Karpas-422 (cell line): ENCODE measurements around the gene EPHA3. TPM values are rescaled to one million over a fixed set of nuclear protein-coding genes. Genes with fewer than 3 reads are reported as not detected.

ENCODE experiments used
- DNase-seq: peaks from one replicate; pipeline ENCODE4 v3.0.0-alpha.2; 2015
- H2AFZ ChIP-seq: fragments of 200-600 bp; sonication (generic); 2 replicates; pipeline ENCODE4 v1.6.1; 2014; ENCODE audit warnings: antibody characterized with exemption, low read length, mixed read lengths
- H3K27ac ChIP-seq: fragments of 200-600 bp; sonication (generic); 2 replicates; pipeline ENCODE4 v1.5.1; 2014; ENCODE audit warnings: mild to moderate bottlenecking, low read length, moderate library complexity
- H3K27me3 ChIP-seq: fragments of 200-600 bp; sonication (generic); 2 replicates; pipeline ENCODE4 v1.6.1; 2014; ENCODE audit warnings: low read length, mixed read lengths
- H3K36me3 ChIP-seq: fragments of 200-600 bp; sonication (generic); 2 replicates; pipeline ENCODE4 v1.6.1; 2014; ENCODE audit warnings: low read length, mixed read lengths; ENCODE audit not compliant: insufficient read depth
- H3K4me1 ChIP-seq: fragments of 200-600 bp; sonication (generic); 2 replicates; pipeline ENCODE4 v1.6.1; 2014; ENCODE audit warnings: mild to moderate bottlenecking, low read length, mixed read lengths
- H3K4me2 ChIP-seq: fragments of 200-600 bp; sonication (generic); 2 replicates; pipeline ENCODE4 v1.6.1; 2014; ENCODE audit warnings: low read length, low read depth, mild to moderate bottlenecking; ENCODE audit not compliant: poor library complexity, severe bottlenecking
- H3K4me3 ChIP-seq: fragments of 200-600 bp; sonication (generic); 2 replicates; pipeline ENCODE4 v1.5.1; 2014; ENCODE audit warnings: mild to moderate bottlenecking, antibody characterized with exemption, low read length, mixed read lengths
- H3K79me2 ChIP-seq: fragments of 200-600 bp; sonication (generic); 2 replicates; pipeline ENCODE4 v1.6.1; 2014; ENCODE audit warnings: mild to moderate bottlenecking, low read length, mixed read lengths
- H3K9ac ChIP-seq: fragments of 200-600 bp; sonication (generic); 2 replicates; pipeline ENCODE4 v1.6.0; 2014; ENCODE audit warnings: low read length
- H3K9me2 ChIP-seq: fragments of 200-600 bp; sonication (generic), shearing (Covaris generic); replicated peaks from 2 replicates; pipeline ENCODE4 v1.6.0; 2014; ENCODE audit warnings: mild to moderate bottlenecking, low read length, moderate library complexity; ENCODE audit not compliant: insufficient read depth
- H3K9me3 ChIP-seq: fragments of 300-700, 200-600 bp; sonication (generic); 2 replicates; pipeline ENCODE4 v1.6.1; 2014; ENCODE audit warnings: low read length, mixed read lengths
- H4K20me1 ChIP-seq: fragments of 200-600 bp; sonication (generic); 2 replicates; pipeline ENCODE4 v1.6.1; 2014; ENCODE audit warnings: mild to moderate bottlenecking, antibody characterized with exemption, low read length, low read depth; ENCODE audit not compliant: insufficient read depth
- total RNA-seq: library from RNA; depleted of rRNA; stranded (reverse); fragments of >200 nt; shearing (Covaris generic); gene quantifications from 2 replicates; pipeline ENCODE4 v1.2.3, GENCODE V29; 2014; ENCODE audit warnings: low replicate concordance

EPHA3 gene
- total RNA-seq, 1 experiment from 2014 or later, result not detected

- Histone ChIP-seq H3K9me3 (0 out of 2 replicates have a peak, but pooled peaks cover 5% of the 10 kb centered on the region), H3K4me2 (no peak overlapping the region), H3K36me3 (no peaks in the 10 kb centered on the region), H2AFZ (no peak overlapping the region), H3K27ac (no peak overlapping the region), H3K9me2 (no peaks in the 10 kb centered on the region), H3K4me3 (no peak overlapping the region), H3K9ac (no peak overlapping the region), H3K27me3 (no peaks in the 10 kb centered on the region), H3K79me2 (no peaks in the 10 kb centered on the region), H4K20me1 (no peaks in the 10 kb centered on the region), H3K4me1 (no peaks in the 10 kb centered on the region)
- DNase-seq, result no peak
Observed at GRCh38 chr3:89180334-89180733, 72.9 kb downstream of the EPHA3 start.

- no peaks in the 10 kb centered on the region for H3K4me1 ChIP-seq
- no peaks in the 10 kb centered on the region for H3K9me2 ChIP-seq
- no peaks in the 10 kb centered on the region for H3K79me2 ChIP-seq
- no peaks in the 10 kb centered on the region for H3K36me3 ChIP-seq
- no peaks in the 10 kb centered on the region for H4K20me1 ChIP-seq
- no peak overlapping the region for H3K4me3 ChIP-seq
- H3K27me3 ChIP-seq, result no peaks in the 10 kb centered on the region
- DNase-seq, result no peak
- H2AFZ ChIP-seq, result no peak overlapping the region
- no peak overlapping the region for H3K27ac ChIP-seq
- no peak overlapping the region for H3K4me2 ChIP-seq
- H3K9me3 ChIP-seq, result 0 out of 2 replicates have a peak, but pooled peaks cover 5% of the 10 kb centered on the region
- H3K9ac ChIP-seq, result no peak overlapping the region
Observed at GRCh38 chr3:89182056-89182455, 74.6 kb downstream of the EPHA3 start.

GRCh38 chr3:89184151-89184995 is 77.0 kb downstream of the EPHA3 start:
- Histone ChIP-seq H3K4me2 (no peak overlapping the region), H3K27ac (no peak overlapping the region), H2AFZ (no peak overlapping the region), H3K36me3 (no peaks in the 10 kb centered on the region), H3K9ac (no peak overlapping the region), H3K4me1 (no peaks in the 10 kb centered on the region), H3K9me3 (peaks cover 8% of the 10 kb centered on the region; the same call in 1 of the 2 replicates), H3K79me2 (no peaks in the 10 kb centered on the region), H3K9me2 (no peaks in the 10 kb centered on the region), H4K20me1 (no peaks in the 10 kb centered on the region), H3K4me3 (no peak overlapping the region), H3K27me3 (no peaks in the 10 kb centered on the region)
- no peak for DNase-seq

- H3K4me2 ChIP-seq, result no peak overlapping the region
- no peak overlapping the region for H3K27ac ChIP-seq
- H2AFZ ChIP-seq, result no peak overlapping the region
- H3K27me3 ChIP-seq, result no peaks in the 10 kb centered on the region
- H3K4me1 ChIP-seq, result no peaks in the 10 kb centered on the region
- H3K9me3 ChIP-seq, result peaks cover 4% of the 10 kb centered on the region; the same call in 1 of the 2 replicates
- no peaks in the 10 kb centered on the region for H3K36me3 ChIP-seq
- no peaks in the 10 kb centered on the region for H4K20me1 ChIP-seq
- H3K9me2 ChIP-seq, result no peaks in the 10 kb centered on the region
- no peak overlapping the region for H3K4me3 ChIP-seq
- H3K9ac ChIP-seq, result no peak overlapping the region
- DNase-seq, result no peak
- no peaks in the 10 kb centered on the region for H3K79me2 ChIP-seq
Observed at GRCh38 chr3:89186456-89186855, 79.0 kb downstream of the EPHA3 start.

GRCh38 chr3:89198591-89198990 is 91.2 kb downstream of the EPHA3 start:
- DNase-seq, result no peak
- no peak overlapping the region for H3K27ac ChIP-seq
- no peaks in the 10 kb centered on the region for H4K20me1 ChIP-seq
- no peak overlapping the region for H3K4me3 ChIP-seq
- peaks cover 23% of the 10 kb centered on the region for H3K9me3 ChIP-seq
- H3K4me1 ChIP-seq, result no peaks in the 10 kb centered on the region
- H2AFZ ChIP-seq, result no peak overlapping the region
- no peaks in the 10 kb centered on the region for H3K27me3 ChIP-seq
- H3K9me2 ChIP-seq, result no peaks in the 10 kb centered on the region
- no peak overlapping the region for H3K9ac ChIP-seq
- no peak overlapping the region for H3K4me2 ChIP-seq
- no peaks in the 10 kb centered on the region for H3K79me2 ChIP-seq
- H3K36me3 ChIP-seq, result no peaks in the 10 kb centered on the region

- H3K9me3 ChIP-seq, result peaks cover 10% of the 10 kb centered on the region; the same call in 1 of the 2 replicates
- H3K4me2 ChIP-seq, result no peak overlapping the region
- H3K27ac ChIP-seq, result no peak overlapping the region
- no peak for DNase-seq
- H3K4me1 ChIP-seq, result no peaks in the 10 kb centered on the region
- no peaks in the 10 kb centered on the region for H3K27me3 ChIP-seq
- H3K9ac ChIP-seq, result no peak overlapping the region
- no peak overlapping the region for H2AFZ ChIP-seq
- H4K20me1 ChIP-seq, result no peaks in the 10 kb centered on the region
- no peaks in the 10 kb centered on the region for H3K79me2 ChIP-seq
- H3K36me3 ChIP-seq, result no peaks in the 10 kb centered on the region
- H3K4me3 ChIP-seq, result no peak overlapping the region
- no peaks in the 10 kb centered on the region for H3K9me2 ChIP-seq
Observed at GRCh38 chr3:89212619-89213018, 105.2 kb downstream of the EPHA3 start.

- DNase-seq, result no peak
- Histone ChIP-seq H4K20me1 (no peaks in the 10 kb centered on the region), H2AFZ (no peak overlapping the region)
Observed at GRCh38 chr3:89216016-89216739, 108.8 kb downstream of the EPHA3 start.

GRCh38 chr3:89217148-89217685 is 109.8 kb downstream of the EPHA3 start:
- Histone ChIP-seq H3K27me3 (no peaks in the 10 kb centered on the region), H3K4me3 (no peak overlapping the region), H4K20me1 (no peaks in the 10 kb centered on the region), H3K9ac (no peak overlapping the region), H3K27ac (no peak overlapping the region), H3K9me3 (peaks cover 7% of the 10 kb centered on the region; the same call in 1 of the 2 replicates), H3K9me2 (no peaks in the 10 kb centered on the region), H3K4me1 (no peaks in the 10 kb centered on the region), H3K4me2 (no peak overlapping the region), H3K79me2 (no peaks in the 10 kb centered on the region), H3K36me3 (no peaks in the 10 kb centered on the region), H2AFZ (no peak overlapping the region)
- no peak for DNase-seq

More at GRCh38 chr3:89216016-89216739, 108.8 kb downstream of the EPHA3 start:
- Histone ChIP-seq H3K4me2 (no peak overlapping the region), H3K79me2 (no peaks in the 10 kb centered on the region), H3K9me3 (peaks cover 7% of the 10 kb centered on the region; the same call in 1 of the 2 replicates), H3K27ac (no peak overlapping the region), H3K9ac (no peak overlapping the region), H3K4me1 (no peaks in the 10 kb centered on the region), H3K36me3 (no peaks in the 10 kb centered on the region), H3K9me2 (no peaks in the 10 kb centered on the region), H3K27me3 (no peaks in the 10 kb centered on the region), H3K4me3 (no peak overlapping the region)
